Kidney (tissue), 14 donors: ENCODE data around the gene DFFB. TPM values are rescaled to one million over a fixed set of nuclear protein-coding genes. Genes with fewer than 3 reads are reported as not detected.

Experiments used
- DNase-seq, 5 donors: peaks; one replicate each; pipeline ENCODE4 v3.0.0-alpha.2; 2013 to 2020
- FAIRE-seq: peaks from 2 replicates; lab custom pipeline; 2012; peaks lifted over from hg19 to GRCh38; lab: Jason Lieb, UNC
- H3K27ac ChIP-seq, 2 donors: one replicate each; pipeline ENCODE4 v1.7.0; 2013; ENCODE audit warnings: low read depth in 2 of 2, low read length in 2 of 2, inconsistent platforms in 1 of 2
- H3K27me3 ChIP-seq: one replicate; pipeline ENCODE4 v1.7.1; 2013; ENCODE audit warnings: low read length, inconsistent platforms; ENCODE audit not compliant: control insufficient read depth, insufficient read depth
- H3K36me3 ChIP-seq, 3 donors: one replicate each; pipeline versions ENCODE4 v1.7.0 to v1.7.1; 2013; ENCODE audit warnings: low read length in 3 of 3, control low read depth in 1 of 3, inconsistent platforms in 1 of 3; ENCODE audit not compliant: insufficient read depth in 3 of 3, control insufficient read depth in 2 of 3
- H3K4me1 ChIP-seq, 3 donors: one replicate each; pipeline versions ENCODE4 v1.7.0 to v1.7.1; 2013; ENCODE audit warnings: low read length in 3 of 3, inconsistent platforms in 1 of 3, low read depth in 1 of 3; ENCODE audit not compliant: control insufficient read depth in 2 of 3, insufficient read depth in 2 of 3
- H3K4me3 ChIP-seq, 3 donors: one replicate each; pipeline versions ENCODE4 v1.7.0 to v1.8.1; 2013; ENCODE audit warnings: low read length in 3 of 3, control low read depth in 1 of 3, inconsistent platforms in 1 of 3
- H3K9ac ChIP-seq, 3 donors: one replicate each; pipeline versions ENCODE4 v1.7.0 to v1.7.1; 2013; ENCODE audit warnings: low read length in 3 of 3, control low read depth in 1 of 3, inconsistent platforms in 1 of 3
- H3K9me3 ChIP-seq, 3 donors: one replicate each; pipeline versions ENCODE4 v1.7.0 to v1.7.1; 2013; ENCODE audit warnings: low read length in 3 of 3, control low read depth in 1 of 3, inconsistent platforms in 1 of 3; ENCODE audit not compliant: control insufficient read depth in 2 of 3, insufficient read depth in 1 of 3
- intact Hi-C: fragments of 100-400 bp; cut with DNase I; formaldehyde crosslinking; loops from one replicate; pipeline ENCODE4 v1.11.1; 2022
- polyA plus RNA-seq: library from polyadenylated mRNA; stranded (reverse); fragments of 350-450 nt; fragmentation: Illumina TruSeq; extraction: RNeasy Lipid Tissue Mini Kit (QIAGEN cat#74804); gene quantifications from one replicate; pipeline ENCODE4 v1.2.3, GENCODE V29; 2014; ENCODE audit warnings: low read depth, low replicate concordance; ENCODE audit not compliant: insufficient read depth
- total RNA-seq: library from RNA; stranded (reverse); fragmentation: NEBNext Ultra II Directional; extraction: Animal tissue kit (Norgen Biotek cat#: 25700); gene quantifications from one replicate; pipeline ENCODE4 v1.2.1, GENCODE V29; 2021
- TF ChIP-seq, protein P1 (sequence below): IDR thresholded peaks from 3 replicates; pipeline ENCODE4 v1.5.1; 2012; ENCODE audit warnings: mild to moderate bottlenecking, moderate library complexity, borderline replicate concordance; ENCODE audit not compliant: insufficient read depth; ENCODE audit errors: extremely low read depth
- donor health status: control.
- donor health status: control.
- donor health status: control.
- donor health status: control.
- donor health status: control.
- donor health status: DM: yes; HTN: yes; CAD: no.
- donor health status: Normal renal cell carcinoma (clear cell type).

The DFFB gene
- total and polyA plus RNA-seq, 2 donors from 2014 or later: 5.6 to 8.2 TPM

DNA sequence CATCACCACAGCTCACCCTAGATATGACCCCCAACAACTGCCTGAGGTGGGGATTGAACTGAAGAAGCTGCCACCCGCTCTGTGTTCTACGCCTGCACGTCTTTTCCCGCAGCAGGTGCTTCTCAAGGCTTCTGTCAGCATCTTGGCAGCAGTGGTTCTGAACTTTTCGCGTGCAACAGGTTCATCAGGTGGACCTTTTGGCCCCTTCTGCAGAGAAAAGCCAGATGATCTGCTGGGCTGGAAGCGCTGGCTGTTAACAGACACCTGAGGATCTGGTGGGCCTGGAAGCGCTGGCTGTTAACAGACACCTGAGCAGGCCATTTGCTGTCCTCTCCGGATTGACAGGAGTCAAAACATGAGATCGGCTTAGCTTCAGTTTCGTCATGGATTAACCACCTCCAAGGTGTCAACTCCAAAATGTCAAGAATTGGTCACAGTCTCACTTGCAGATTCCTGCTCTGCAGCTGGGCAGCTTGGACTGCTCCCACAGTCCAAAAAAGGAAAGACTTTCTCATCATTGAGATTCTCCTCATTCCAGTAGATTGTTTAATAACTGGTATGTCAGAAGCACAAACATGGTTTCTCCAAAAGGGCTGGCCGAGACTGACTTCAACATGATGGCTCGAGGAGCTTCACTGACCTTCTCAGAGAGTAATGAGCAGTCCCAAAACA lies 38.1 kb downstream of the DFFB start:
- TF ChIP-seq, protein P1, sequence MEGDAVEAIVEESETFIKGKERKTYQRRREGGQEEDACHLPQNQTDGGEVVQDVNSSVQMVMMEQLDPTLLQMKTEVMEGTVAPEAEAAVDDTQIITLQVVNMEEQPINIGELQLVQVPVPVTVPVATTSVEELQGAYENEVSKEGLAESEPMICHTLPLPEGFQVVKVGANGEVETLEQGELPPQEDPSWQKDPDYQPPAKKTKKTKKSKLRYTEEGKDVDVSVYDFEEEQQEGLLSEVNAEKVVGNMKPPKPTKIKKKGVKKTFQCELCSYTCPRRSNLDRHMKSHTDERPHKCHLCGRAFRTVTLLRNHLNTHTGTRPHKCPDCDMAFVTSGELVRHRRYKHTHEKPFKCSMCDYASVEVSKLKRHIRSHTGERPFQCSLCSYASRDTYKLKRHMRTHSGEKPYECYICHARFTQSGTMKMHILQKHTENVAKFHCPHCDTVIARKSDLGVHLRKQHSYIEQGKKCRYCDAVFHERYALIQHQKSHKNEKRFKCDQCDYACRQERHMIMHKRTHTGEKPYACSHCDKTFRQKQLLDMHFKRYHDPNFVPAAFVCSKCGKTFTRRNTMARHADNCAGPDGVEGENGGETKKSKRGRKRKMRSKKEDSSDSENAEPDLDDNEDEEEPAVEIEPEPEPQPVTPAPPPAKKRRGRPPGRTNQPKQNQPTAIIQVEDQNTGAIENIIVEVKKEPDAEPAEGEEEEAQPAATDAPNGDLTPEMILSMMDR: no peak
- no peak overlapping the region for H3K27ac ChIP-seq

DNA sequence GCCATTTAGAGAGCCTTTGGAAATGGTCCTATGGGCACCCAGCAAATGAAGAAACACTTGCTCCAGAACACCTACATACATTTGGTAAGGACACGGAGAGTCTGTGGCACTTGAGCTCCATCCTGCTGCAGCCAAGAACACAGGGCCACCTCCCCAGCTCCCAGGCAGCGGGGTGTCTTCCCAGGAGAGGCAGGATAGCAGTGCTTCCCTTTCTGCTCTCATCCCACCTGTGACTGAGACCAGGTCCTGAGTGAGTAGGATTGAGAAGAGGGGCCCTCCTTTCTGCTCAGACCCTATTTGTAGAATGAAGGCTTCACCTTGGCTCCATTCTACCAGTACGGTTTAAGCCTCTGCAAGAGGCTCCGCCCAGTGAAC lies 38.7 kb downstream of the DFFB start:
- Histone ChIP-seq H3K9ac (no peak overlapping the region), H3K4me1 (peaks cover 0 to 6% (median 3%) of the 10 kb centered on the region in 3 donors), H3K4me3 (no peak overlapping the region), H3K9me3 (peaks cover 0 to 5% (median 0%) of the 10 kb centered on the region in 3 donors), H3K36me3 (peaks cover 0 to 8% (median 0%) of the 10 kb centered on the region in 3 donors), H3K27me3 (no peaks in the 10 kb centered on the region), H3K27ac (no peak overlapping the region)
- intact Hi-C loops: no loop called here
- DNase-seq (peak in 1 of 5 donors; percentile 21), FAIRE-seq (no peak)
- TF ChIP-seq, protein P1: no peak

More for the DNA sequence above, 38.1 kb downstream of the DFFB start:
- peak in 1 of 5 donors; percentile 24 for DNase-seq
- H3K27me3 ChIP-seq: no peaks in the 10 kb centered on the region
- no peak overlapping the region for H3K9ac ChIP-seq
- intact Hi-C loops: no loop called here
- no peak overlapping the region for H3K4me3 ChIP-seq
- H3K36me3 ChIP-seq: peaks cover 0 to 13% (median 0%) of the 10 kb centered on the region in 3 donors
- peaks cover 0 to 6% (median 3%) of the 10 kb centered on the region in 3 donors for H3K4me1 ChIP-seq
- no peak for FAIRE-seq
- peaks cover 0 to 5% (median 0%) of the 10 kb centered on the region in 3 donors for H3K9me3 ChIP-seq

DNA sequence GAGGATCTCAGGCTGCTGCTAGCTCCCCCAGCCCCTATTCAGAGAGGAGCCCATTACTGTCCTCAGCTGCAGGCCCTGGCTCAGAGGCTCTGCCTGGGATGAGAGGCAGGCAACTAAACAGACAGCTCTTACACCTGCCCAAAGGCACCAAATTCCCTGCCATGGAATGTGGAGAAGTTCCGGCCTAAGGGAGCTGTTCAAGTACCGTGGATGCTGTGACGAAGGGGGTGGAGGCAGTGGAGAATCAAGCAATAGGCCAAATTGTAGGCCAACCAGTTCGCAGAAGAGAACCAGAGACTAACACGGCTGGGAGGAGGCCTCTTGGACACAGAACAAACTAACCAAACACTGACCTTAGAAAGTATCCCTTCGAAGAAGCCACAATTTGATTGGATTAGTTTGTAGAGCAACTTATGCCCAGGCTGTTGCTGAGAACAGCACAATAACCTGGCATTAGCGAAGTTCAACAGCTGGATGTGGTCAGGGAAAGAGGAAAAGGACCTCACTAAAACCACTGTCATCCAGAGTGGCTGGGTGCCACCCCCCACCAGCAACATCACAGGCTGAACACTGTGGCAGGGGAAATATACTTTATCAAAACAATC lies 39.2 kb downstream of the DFFB start:
- Histone ChIP-seq H3K4me3 (no peak overlapping the region), H3K36me3 (peaks cover 0 to 6% (median 0%) of the 10 kb centered on the region in 3 donors), H3K9me3 (peaks cover 0 to 5% (median 0%) of the 10 kb centered on the region in 3 donors), H3K4me1 (peaks cover 0 to 6% (median 3%) of the 10 kb centered on the region in 3 donors), H3K9ac (no peak overlapping the region), H3K27ac (no peak overlapping the region), H3K27me3 (no peaks in the 10 kb centered on the region)
- TF ChIP-seq, protein P1: no peak
- FAIRE-seq: no peak
- DNase-seq: peak in 1 of 5 donors; percentile 35
- intact Hi-C loops: no loop called here
